Measurements from ENCODE around the gene SMAGP. TPM values are rescaled to one million over a fixed set of nuclear protein-coding genes. Genes with fewer than 3 reads are reported as not detected.
"Not testable (repeated sequence)": the region's sequence is repeated elsewhere in the genome, so short reads cannot be mapped to it uniquely, and the experiment has no call there.

Gene SMAGP
- total RNA-seq, 1 donor, result 9.8 TPM

GRCh38 chr12:51232642-51233041, 37.6 kb downstream of the SMAGP start:
- DNase-seq (ENCODE audit: insufficient read length, low spot score, missing footprints), result no peak
- Histone ChIP-seq H3K27me3 (ENCODE audit: insufficient read depth, low read length) (no peaks in the 10 kb centered on the region), H3K79me2 (ENCODE audit: insufficient read depth, low read length) (no peaks in the 10 kb centered on the region), H3K4me3 (ENCODE audit: insufficient read depth, low read length) (no peak overlapping the region), H3K9me3 (ENCODE audit: low read depth, low read length) (no peaks in the 10 kb centered on the region), H3K4me1 (ENCODE audit: insufficient read depth, low read length) (no peaks in the 10 kb centered on the region), H3K4me2 (ENCODE audit: insufficient read depth, low read length) (no peak overlapping the region), H2AFZ (ENCODE audit: low read length) (no peak overlapping the region), H3K27ac (ENCODE audit: low read depth, low read length) (no peak overlapping the region), H4K20me1 (ENCODE audit: insufficient read depth, low read length) (no peaks in the 10 kb centered on the region), H3K36me3 (ENCODE audit: insufficient read depth, low read length) (no peaks in the 10 kb centered on the region)
- TF ChIP-seq CTCF (IDR thresholded peaks at IDR 0.05; ENCODE audit: extremely low read depth, low read depth, low read length), result no peak

GRCh38 chr12:51229116-51229809, 41.0 kb downstream of the SMAGP start:
- Histone ChIP-seq H3K4me2 (ENCODE audit: insufficient read depth, low read length) (no peak overlapping the region), H3K9me3 (ENCODE audit: low read depth, low read length) (no peaks in the 10 kb centered on the region), H3K4me1 (ENCODE audit: insufficient read depth, low read length) (no peaks in the 10 kb centered on the region), H3K27me3 (ENCODE audit: insufficient read depth, low read length) (no peaks in the 10 kb centered on the region), H3K36me3 (ENCODE audit: insufficient read depth, low read length) (no peaks in the 10 kb centered on the region), H3K79me2 (ENCODE audit: insufficient read depth, low read length) (no peaks in the 10 kb centered on the region), H3K4me3 (ENCODE audit: insufficient read depth, low read length) (no peak overlapping the region), H4K20me1 (ENCODE audit: insufficient read depth, low read length) (no peaks in the 10 kb centered on the region), H2AFZ (ENCODE audit: low read length) (no peak overlapping the region), H3K27ac (ENCODE audit: low read depth, low read length) (no peak overlapping the region)
- no peak for TF ChIP-seq CTCF (IDR thresholded peaks at IDR 0.05; ENCODE audit: extremely low read depth, low read depth, low read length)
- no peak for DNase-seq (ENCODE audit: insufficient read length, low spot score, missing footprints)

GRCh38 chr12:51227962-51228361, 42.3 kb downstream of the SMAGP start:
- no peak overlapping the region for H2AFZ ChIP-seq (ENCODE audit: low read length)
- no peaks in the 10 kb centered on the region for H3K9me3 ChIP-seq (ENCODE audit: low read depth, low read length)
- H3K4me2 ChIP-seq (ENCODE audit: insufficient read depth, low read length), result no peak overlapping the region
- H3K4me1 ChIP-seq (ENCODE audit: insufficient read depth, low read length), result no peaks in the 10 kb centered on the region
- no peak for TF ChIP-seq CTCF (IDR thresholded peaks at IDR 0.05; ENCODE audit: extremely low read depth, low read depth, low read length)
- H3K79me2 ChIP-seq (ENCODE audit: insufficient read depth, low read length), result no peaks in the 10 kb centered on the region
- no peaks in the 10 kb centered on the region for H3K36me3 ChIP-seq (ENCODE audit: insufficient read depth, low read length)
- no peak for DNase-seq (ENCODE audit: insufficient read length, low spot score, missing footprints)
- H3K27me3 ChIP-seq (ENCODE audit: insufficient read depth, low read length), result no peaks in the 10 kb centered on the region
- H3K4me3 ChIP-seq (ENCODE audit: insufficient read depth, low read length), result no peak overlapping the region
- H4K20me1 ChIP-seq (ENCODE audit: insufficient read depth, low read length), result no peaks in the 10 kb centered on the region
- no peak overlapping the region for H3K27ac ChIP-seq (ENCODE audit: low read depth, low read length)

GRCh38 chr12:51227112-51227511, 43.1 kb downstream of the SMAGP start:
- not testable (repeated sequence) for DNase-seq (ENCODE audit: insufficient read length, low spot score, missing footprints); H3K27ac ChIP-seq (ENCODE audit: low read depth, low read length); H3K9me3 ChIP-seq (ENCODE audit: low read depth, low read length); H3K4me2 ChIP-seq (ENCODE audit: insufficient read depth, low read length); H3K27me3 ChIP-seq (ENCODE audit: insufficient read depth, low read length); H2AFZ ChIP-seq (ENCODE audit: low read length); H3K36me3 ChIP-seq (ENCODE audit: insufficient read depth, low read length); H3K79me2 ChIP-seq (ENCODE audit: insufficient read depth, low read length); H4K20me1 ChIP-seq (ENCODE audit: insufficient read depth, low read length); H3K4me3 ChIP-seq (ENCODE audit: insufficient read depth, low read length); H3K4me1 ChIP-seq (ENCODE audit: insufficient read depth, low read length)
